NT2/D1 (cell line): ENCODE results near the gene TM4SF1.

Experiments used
- SUZ12 ChIP-seq: IDR thresholded peaks from 2 replicates; pipeline ENCODE4 v1.6.1; 2011; ENCODE audit not compliant: insufficient read length, insufficient read depth; ENCODE audit errors: extremely low read depth
- YY1 ChIP-seq: IDR thresholded peaks from 2 replicates; pipeline ENCODE4 v1.6.1; 2011; ENCODE audit not compliant: insufficient read length, insufficient read depth
- ZNF274 ChIP-seq: IDR thresholded peaks from 2 replicates; pipeline ENCODE4 v1.6.1; 2011; ENCODE audit warnings: mild to moderate bottlenecking, low read depth, low read length

DNA sequence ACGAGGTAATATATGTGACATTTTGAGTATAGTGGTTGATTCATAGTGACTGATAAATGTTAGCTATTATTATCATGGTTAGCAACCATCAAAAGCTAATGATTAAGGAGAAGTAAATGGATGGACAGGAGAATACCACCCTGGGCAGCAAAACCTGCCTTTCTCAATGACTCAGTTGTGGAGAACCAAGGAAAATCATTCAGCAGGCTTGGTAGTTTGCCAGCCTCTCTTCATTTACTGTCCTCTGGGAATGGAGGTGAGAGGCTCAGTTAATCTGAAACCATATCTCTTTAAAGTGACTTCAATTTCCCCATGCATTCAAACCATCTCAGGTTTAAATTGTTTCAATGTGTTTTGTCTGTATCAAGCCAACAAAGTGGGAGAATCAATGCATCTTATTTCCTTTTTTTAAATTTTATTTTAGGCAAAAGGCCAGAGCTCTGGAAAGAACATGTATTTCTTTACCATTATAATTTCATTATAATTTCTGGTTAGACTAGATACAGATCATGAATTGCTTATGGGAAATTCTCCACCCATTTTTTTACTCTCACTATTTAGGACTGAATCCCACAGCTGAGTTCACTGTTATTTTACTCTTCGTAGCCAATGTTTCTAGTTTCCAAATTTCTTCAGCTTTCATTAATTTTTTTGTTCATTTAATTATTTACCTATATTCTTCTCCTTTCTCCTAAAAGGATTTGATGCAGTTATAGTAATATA is 46.7 kb downstream of the TM4SF1 start:
- TF ChIP-seq ZNF274 (no peak), YY1 (no peak), SUZ12 (no peak)
